Peyer's patch (tissue), 4 donors: ENCODE measurements around the gene BTNL8.

Experiments
- CTCF ChIP-seq, 6 experiments: fragments of 450-650 bp in 4 of 6; fragments of 200-600 bp in 2 of 6; sonication (generic) in 1 of 6; IDR thresholded peaks; one replicate each; pipeline ENCODE4 v1.5.1; 2017 to 2019; ENCODE audit warnings: antibody characterized with exemption in 6 of 6, mild to moderate bottlenecking in 3 of 6, moderate library complexity in 1 of 6
- POLR2A ChIP-seq, 2 donors: fragments of 450-650 bp; IDR thresholded peaks; one replicate each; pipeline ENCODE4 v1.5.1; 2017; ENCODE audit warnings: antibody characterized with exemption in 2 of 2, mild to moderate bottlenecking in 2 of 2, moderate library complexity in 2 of 2

- TF ChIP-seq POLR2A (IDR thresholded peaks at IDR 0.05) (peak; percentile 91 to 94), CTCF (IDR thresholded peaks at IDR 0.05) (peak in 2 of 6 experiments; percentile 6 to 12)
These were observed at the start of gene BTNL8 for GRCh38 chr5:180898621-180899246.
